Measurements from ENCODE around the gene JOSD2.

- TF ChIP-seq EZH2 (IDR thresholded peaks at IDR 0.05; ENCODE audit: borderline replicate concordance, low read length) (no peak), CTCF (conservative IDR thresholded peaks at IDR 0.05 in 1 of 2, IDR thresholded peaks at IDR 0.05 in 1 of 2; ENCODE audit: extremely low read depth in 1 of 2, insufficient read depth in 1 of 2, low read depth in 1 of 2, low read length in 2 of 2) (no peak)
Observed at GRCh38 chr19:50555033-50555432, 44.0 kb upstream of the JOSD2 start.
